HuH-7.5 (cell line): ENCODE results near the gene CRY2.
A peak's percentile ranks its signal among the peaks of the same experiment; 100 is the strongest.

Source experiments
- DNase-seq: peaks from one replicate; pipeline ENCODE4 v3.0.0; 2011; ENCODE audit warnings: low spot score

CRY2 gene

DNA sequence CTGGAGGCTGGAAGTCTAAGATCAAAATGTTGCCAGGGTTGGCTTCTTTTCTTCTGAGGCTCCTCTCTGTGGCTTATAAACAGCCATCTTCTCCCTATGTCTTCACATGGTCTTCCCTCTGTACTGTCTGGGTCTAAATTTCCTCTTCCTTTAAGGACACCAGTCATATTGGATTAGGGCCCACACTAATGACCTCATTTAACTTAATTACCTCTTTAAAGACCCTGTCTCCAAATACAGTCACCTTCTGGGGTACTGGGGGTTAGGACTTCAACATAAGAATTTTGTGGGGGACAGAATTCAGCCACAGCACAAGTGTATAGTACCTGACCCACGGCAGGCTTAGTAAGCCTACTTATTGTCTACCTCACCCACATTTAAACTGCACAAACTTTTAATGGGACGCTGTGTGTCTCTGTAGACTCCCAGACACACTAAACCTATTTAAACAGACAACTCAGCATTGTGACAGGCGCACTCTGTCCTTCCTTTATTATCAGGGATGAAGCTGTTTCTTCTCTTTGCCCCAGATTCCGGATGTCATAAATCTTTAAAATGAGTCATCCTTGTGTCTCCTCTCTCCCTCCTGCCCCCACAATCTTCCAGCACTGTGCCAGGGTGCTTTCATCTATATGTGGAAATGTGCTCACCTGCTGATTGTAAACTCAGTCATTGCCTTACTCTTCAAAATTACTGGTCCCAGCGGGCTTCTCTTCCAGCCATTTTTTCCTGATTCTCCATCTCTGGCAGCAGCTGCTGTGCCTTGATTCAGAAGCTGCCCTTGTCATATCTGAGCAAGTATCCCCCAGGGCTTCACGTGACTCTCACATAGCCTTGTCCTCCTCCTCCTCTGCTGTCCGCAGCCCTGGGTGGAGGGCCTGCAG, 32.8 kb downstream of the CRY2 start:
- DNase-seq, result no peak

DNA sequence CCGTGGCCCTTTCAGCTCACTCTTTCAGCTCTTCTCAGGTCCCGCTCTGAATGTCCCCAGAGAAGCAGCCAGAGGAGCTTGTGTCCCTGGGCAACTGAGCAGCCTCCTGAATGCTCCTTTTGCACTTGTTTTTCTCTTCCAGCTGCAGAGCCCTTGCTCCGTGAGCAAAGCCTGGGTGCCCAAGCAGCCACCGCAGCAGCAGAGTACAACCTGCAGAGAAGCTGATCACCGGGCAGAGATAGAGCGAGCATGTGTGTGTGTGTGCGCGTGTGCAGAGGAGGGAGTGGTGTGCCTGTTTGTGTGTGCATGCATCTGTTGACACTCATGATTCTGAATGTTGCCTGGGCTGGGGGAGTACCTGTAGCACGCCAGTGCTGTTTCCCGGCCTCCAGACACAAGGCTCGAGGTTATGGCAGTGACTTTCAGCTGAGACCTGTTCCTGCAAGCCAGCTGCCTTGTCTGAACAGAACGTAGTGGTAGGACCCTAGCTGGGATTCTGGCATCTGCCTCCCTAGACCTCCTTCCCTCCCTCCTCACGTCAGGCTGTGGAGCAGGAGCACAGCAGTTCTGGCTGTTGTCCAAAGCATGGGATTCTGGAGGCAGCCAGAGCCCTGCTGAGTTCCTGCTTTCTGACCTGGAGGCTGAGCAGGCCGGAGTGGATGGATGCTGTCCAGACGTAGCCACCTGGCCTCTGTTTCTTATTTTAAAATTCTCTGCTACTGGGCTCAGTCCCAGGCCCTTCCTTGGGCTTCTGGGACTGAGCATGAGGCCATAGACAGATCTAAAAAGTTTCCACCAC, 33.7 kb downstream of the CRY2 start:
- no peak for DNase-seq

- no peak for DNase-seq
These were observed 34.6 kb downstream of the CRY2 start for GRCh38 chr11:45881708-45882368.

DNA sequence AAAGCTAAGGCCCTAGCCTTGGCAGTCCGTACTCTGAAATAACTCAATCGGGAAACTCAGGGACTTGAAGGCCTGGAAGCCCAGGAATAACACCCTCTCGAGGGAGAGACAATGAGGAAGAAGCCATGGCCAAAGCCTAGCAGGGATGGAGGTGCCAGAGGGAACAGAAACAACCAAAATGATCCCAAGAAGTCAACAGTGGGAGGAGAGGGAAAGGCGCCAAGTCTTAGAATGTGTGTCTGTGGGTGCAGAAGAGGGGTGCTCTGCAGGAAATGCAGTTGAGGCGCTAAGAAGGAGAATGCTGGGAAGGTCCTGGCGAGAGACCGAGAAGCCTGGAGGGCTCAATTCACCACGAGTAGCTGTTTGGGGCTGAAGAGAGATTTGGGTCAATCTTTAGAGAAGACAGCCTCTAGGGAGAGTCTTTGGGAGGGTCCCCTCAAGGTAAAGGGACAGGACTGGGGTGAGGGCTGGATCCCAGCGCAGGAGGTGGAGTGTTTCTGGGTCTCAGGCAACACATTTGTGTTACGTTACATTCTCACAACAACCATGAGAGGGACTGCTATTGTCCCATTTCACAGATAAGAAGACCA, 37.4 kb downstream of the CRY2 start:
- DNase-seq, result no peak

- DNase-seq, result peak; percentile 83
These were observed 38.1 kb downstream of the CRY2 start, which contains the start of gene MAPK8IP1 for GRCh38 chr11:45885274-45885920. Gene MAPK8IP1 (plus strand): TSS chr11:45885651. CDS start chr11:45885821, 170 bp downstream.

DNA sequence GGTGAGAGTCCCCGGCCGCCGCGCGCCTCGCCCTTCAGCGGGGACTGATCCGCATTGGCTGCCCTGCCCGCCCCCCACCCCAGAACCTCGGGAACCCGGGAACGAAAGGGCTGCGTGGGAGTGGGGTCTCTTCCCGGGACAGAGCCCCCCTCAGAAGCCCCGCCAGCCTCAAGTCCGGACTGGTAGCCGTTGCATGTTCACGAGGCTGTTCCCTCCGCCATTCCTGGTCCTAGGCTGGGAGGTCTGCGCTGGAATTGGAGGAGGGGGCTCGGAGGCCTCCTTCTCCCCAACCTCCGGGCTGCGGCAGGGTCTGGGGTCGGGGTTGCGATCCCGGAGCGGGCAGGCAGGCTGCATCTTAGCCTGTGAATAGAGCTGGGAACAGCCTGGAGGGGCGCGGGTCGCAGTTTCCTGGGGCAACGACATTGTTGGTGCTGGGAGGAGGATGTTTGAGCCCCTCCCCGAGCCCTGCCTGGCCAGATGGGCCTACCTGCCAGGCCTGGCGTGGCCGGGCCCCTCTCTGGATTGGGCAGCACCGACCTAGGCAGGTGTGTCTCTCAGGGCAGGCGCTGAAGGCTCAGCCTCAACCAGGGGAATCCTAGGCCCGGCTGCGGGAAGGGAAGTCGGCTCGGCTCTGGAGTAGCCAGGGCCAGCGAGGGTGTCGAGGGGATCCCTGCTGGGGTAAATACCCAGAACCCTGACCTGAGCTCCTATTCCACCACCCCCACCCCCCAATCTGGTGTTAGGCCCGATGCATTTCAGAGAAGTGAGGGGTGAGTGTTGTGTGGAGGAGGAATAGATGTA, 38.8 kb downstream of the CRY2 start:
- no peak for DNase-seq

DNA sequence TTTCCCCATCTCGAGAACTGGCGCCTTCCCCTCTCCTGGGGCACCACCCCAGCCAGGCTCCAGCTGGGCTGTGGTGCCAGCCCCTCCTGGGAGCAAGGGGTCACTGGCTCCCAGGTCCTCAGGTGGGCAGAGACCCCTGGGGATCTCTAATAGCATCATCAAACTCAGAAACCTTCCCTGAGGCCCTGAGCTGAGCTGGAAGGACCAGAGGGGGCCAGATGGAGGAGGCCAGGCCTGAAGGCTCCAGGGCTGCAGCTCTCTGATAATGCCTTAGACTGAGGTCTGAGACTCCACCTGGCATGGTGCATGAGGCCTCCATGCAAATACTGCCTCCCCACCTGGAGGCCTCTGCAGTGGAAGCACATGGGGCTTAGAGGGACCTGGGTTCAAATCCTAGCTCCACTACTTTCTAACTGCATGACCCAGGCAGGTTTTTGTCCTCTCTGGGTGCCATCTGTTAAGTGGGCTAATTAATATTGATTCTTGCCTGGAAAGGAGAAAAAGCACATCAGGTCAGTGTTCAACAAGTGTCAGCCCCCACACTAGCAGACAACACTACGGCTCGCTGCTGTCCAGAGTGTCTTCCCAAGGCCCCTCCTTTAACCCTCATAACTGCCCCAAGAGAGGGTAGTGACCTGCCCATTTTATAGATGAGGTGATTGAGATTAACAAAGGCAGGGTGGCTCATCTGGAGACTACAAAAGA, 39.7 kb downstream of the CRY2 start:
- no peak for DNase-seq

GRCh38 chr11:45887587-45887986, 40.3 kb downstream of the CRY2 start:
- no peak for DNase-seq

DNA sequence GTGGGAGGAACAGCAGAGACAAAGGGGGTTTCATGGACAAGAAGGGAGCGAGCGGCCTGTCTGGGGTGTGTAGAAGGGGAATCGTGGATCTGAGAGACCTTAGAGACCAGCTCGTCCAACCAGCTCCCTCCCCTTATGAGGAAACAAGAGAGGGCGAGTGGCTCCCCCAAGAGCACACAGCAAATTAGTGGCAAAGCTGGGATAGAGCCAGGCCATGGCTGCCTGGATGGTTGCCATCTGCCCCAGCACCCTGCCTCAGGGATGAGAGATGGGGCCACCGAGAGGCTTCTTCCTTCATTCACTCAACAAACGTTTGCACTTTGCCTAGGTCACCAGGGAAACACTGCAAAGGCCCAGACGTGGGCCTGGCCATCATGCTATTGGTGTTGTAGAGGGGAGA, 42.3 kb downstream of the CRY2 start:
- no peak for DNase-seq

- no peak for DNase-seq
These were observed 42.7 kb downstream of the CRY2 start for GRCh38 chr11:45889966-45890365.

GRCh38 chr11:45890886-45891550, 43.7 kb downstream of the CRY2 start:
- DNase-seq, result no peak

GRCh38 chr11:45892856-45893255, 45.6 kb downstream of the CRY2 start:
- DNase-seq, result no peak

GRCh38 chr11:45894555-45895247, 47.4 kb downstream of the CRY2 start:
- no peak for DNase-seq

GRCh38 chr11:45895553-45896259, 48.4 kb downstream of the CRY2 start:
- DNase-seq, result no peak

DNA sequence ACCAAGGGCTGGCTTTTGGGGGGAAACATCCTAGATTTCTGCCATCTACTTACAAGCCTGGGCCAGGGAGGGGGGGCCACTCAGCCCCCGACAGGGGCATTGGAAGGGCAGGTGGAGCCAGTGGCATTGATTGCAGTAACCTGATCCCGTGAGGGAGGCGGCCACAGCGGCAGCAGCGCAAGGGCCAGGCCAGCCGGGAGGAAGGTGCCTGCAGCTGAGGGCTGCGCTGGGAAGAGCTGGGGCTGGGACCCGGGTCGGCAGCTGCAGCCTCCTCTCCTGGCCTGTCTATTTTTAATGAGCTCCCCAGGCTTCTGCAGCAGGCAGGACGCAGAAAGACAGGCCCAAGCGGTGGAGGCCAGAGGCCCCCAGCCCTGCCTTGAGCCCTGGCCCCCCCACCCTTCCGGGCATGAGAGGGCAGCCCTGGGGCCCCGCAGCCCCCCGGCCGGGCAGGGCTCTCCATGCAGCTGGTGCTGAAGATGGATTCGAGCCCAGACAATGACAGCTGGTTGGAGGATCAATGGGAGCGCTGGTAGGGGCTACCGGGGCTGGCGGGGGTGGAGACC, 49.2 kb downstream of the CRY2 start:
- DNase-seq, result no peak

DNA sequence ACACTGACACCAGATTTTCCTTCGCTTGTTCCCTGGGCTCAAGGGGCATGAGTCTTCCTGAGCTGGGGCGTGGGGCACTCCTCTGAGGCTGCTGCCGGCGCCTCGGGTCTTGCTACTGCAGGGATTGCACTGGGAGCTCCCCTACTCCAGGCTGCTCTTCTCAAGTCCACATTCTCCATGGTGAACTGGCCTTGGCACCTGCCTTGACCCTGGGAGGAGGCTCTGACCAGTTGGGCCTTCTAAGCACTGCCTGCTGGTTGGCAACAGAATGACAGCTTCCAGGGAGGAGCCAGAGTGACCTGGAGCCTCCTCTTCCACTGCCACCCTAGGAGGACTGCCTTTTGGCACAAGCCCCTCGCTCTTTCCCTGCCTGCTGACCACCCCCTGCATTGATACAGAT, 50.3 kb downstream of the CRY2 start:
- no peak for DNase-seq

- no peak for DNase-seq
These were observed 51.8 kb downstream of the CRY2 start for GRCh38 chr11:45899086-45899447.
